Measurements from ENCODE around the gene P2RX6. TPM values are rescaled to one million over a fixed set of nuclear protein-coding genes. Genes with fewer than 3 reads are reported as not detected.

P2RX6 gene
- total and polyA plus RNA-seq, 2 of the 4 experiments (the other 2 are of a cell fraction), result 0.90 to 1.6 TPM

GRCh38 chr22:20994128-20994901 lies 20.6 kb upstream of the P2RX6 start:
- H3K27me3 ChIP-seq (ENCODE audit: control insufficient read depth, insufficient read depth, low read length), result no peaks in the 10 kb centered on the region
- ATAC-seq (ENCODE audit: low read depth), result no peak
- H3K9ac ChIP-seq (ENCODE audit: low read depth, low read length), result no peak overlapping the region
- H3K4me1 ChIP-seq (ENCODE audit: control insufficient read depth, insufficient read depth, low read length), result no peaks in the 10 kb centered on the region
- H3K4me2 ChIP-seq (ENCODE audit: low read depth, low read length), result no peak overlapping the region
- WGBS, 2 experiments (ENCODE audit: extremely low coverage in 2 of 2, insufficient read length in 1 of 2), result 100% methylated on average over 1 of the region's 30 CpGs; no CpG with 5 or more reads in 1 of the 2 experiments
- no peak overlapping the region for H3K4ac ChIP-seq (ENCODE audit: low read depth, low read length)
- H3K4me3 ChIP-seq (ENCODE audit: insufficient read depth, low read depth, low read length), result no peak overlapping the region
- H3K79me1 ChIP-seq (ENCODE audit: low read depth in 1 of 2, low read length in 2 of 2), result peaks cover 0 to 18% of the 10 kb centered on the region in 2 experiments; a peak in 2 of 4 replicates
- no peak overlapping the region for H3K23ac ChIP-seq (ENCODE audit: low read depth, low read length)
- no peak overlapping the region for H4K8ac ChIP-seq (ENCODE audit: low read depth in 2 of 2, low read length in 2 of 2)
- H4K20me1 ChIP-seq (ENCODE audit: insufficient read depth, low read length), result no peaks in the 10 kb centered on the region
- H2BK20ac ChIP-seq (ENCODE audit: low read depth, low read length), result no peak overlapping the region
- no peak overlapping the region for H4K91ac ChIP-seq (ENCODE audit: insufficient read depth, low read depth, low read length)
- no peak for DNase-seq
- H2BK15ac ChIP-seq (ENCODE audit: low read depth, low read length), result no peak overlapping the region
- no peaks in the 10 kb centered on the region for H3K9me3 ChIP-seq (ENCODE audit: control insufficient read depth, insufficient read depth, low read length)
- dilution Hi-C loops (cut with HindIII; ENCODE audit: low sequenced_read_pairs, unreplicated experiment), result no loop called here
- no peak overlapping the region for H2AK5ac ChIP-seq (ENCODE audit: low read depth, low read length)
- no peak overlapping the region for H2BK5ac ChIP-seq (ENCODE audit: low read depth, low read length, poor library complexity, severe bottlenecking)
- no peak overlapping the region for H4K5ac ChIP-seq (ENCODE audit: low read depth, low read length)
- in situ Hi-C loops (cut with MboI; ENCODE audit: low sequenced_read_pairs), result no loop called here
- H2AK9ac ChIP-seq (replicated peaks; ENCODE audit: low read depth, low read length, poor library complexity), result no peak overlapping the region
- no peak overlapping the region for H3K27ac ChIP-seq (ENCODE audit: insufficient read depth, low read length)
- POLR2A ChIA-PET (ENCODE audit: unreplicated experiment), result no interaction called here
- CTCF ChIA-PET, result no interaction called here
- H3K36me3 ChIP-seq (ENCODE audit: control insufficient read depth, insufficient read depth, low read length), result peaks cover 65% of the 10 kb centered on the region
- H3K56ac ChIP-seq (ENCODE audit: extremely low read depth, insufficient read depth, low read length), result no peak overlapping the region
- H3K18ac ChIP-seq (ENCODE audit: low read depth, low read length), result no peak overlapping the region
- no TSS peak for BruUV-seq (replicated peaks)
- no peaks in the 10 kb centered on the region for H3K9me1 ChIP-seq (ENCODE audit: insufficient read depth, low read length)
- no peak overlapping the region for H2BK120ac ChIP-seq (ENCODE audit: low read depth, low read length)
- TF ChIP-seq RFX5 (IDR thresholded peaks at IDR 0.05; ENCODE audit: low read depth, low read length) (no peak), RCOR1 (IDR thresholded peaks at IDR 0.05; ENCODE audit: insufficient replicate concordance, low read length) (no peak), SMC3 (IDR thresholded peaks at IDR 0.05; ENCODE audit: low read depth, low read length) (no peak)
- intact Hi-C loops (cut with micrococcal nuclease), result no loop called here
- no peak overlapping the region for H2AFZ ChIP-seq (replicated peaks; ENCODE audit: low read length, poor library complexity)
- H3K14ac ChIP-seq (replicated peaks; ENCODE audit: low read depth, low read length), result no peak overlapping the region
